Measurements from ENCODE around the gene CCDC73. TPM values are rescaled to one million over a fixed set of nuclear protein-coding genes. Genes with fewer than 3 reads are reported as not detected.

CCDC73 gene
- total and polyA plus RNA-seq, 7 donors: 0.01 TPM; not detected in 6

DNA sequence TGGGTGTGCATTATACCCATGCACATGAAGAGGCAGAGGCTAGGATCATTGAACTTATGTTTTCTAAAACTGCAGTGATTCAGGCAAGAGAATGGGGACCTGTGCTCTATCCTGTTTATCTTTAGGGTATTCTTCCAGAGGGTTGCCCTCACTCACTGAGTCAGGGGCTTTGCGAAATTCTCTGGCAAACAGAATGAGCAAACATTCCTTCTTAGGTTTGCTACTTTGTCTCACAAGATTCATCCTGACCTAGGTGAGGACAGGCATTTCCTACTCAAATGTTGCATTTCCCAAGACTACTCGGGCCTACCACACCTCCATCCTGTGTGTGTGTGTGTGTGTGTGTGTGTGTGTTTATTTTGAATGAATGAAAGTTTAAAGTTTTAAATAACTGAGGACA is 213.5 kb downstream of the CCDC73 start:
- WGBS, 3 donors: 72 to 77% (median 75%) methylated on average over 2 of the region's 2 CpGs
- Histone ChIP-seq H3K4me3 (no peak overlapping the region), H3K9me3 (no peaks in the 10 kb centered on the region), H3K27ac (no peak overlapping the region), H3K36me3 (ENCODE audit: insufficient read depth in 1 of 2, low read depth in 1 of 2) (no peaks in the 10 kb centered on the region), H3K4me1 (peaks cover 9% of the 10 kb centered on the region), H3K27me3 (ENCODE audit: insufficient read depth in 3 of 3, low read length in 2 of 3) (no peaks in the 10 kb centered on the region)
- TF ChIP-seq, protein P1, sequence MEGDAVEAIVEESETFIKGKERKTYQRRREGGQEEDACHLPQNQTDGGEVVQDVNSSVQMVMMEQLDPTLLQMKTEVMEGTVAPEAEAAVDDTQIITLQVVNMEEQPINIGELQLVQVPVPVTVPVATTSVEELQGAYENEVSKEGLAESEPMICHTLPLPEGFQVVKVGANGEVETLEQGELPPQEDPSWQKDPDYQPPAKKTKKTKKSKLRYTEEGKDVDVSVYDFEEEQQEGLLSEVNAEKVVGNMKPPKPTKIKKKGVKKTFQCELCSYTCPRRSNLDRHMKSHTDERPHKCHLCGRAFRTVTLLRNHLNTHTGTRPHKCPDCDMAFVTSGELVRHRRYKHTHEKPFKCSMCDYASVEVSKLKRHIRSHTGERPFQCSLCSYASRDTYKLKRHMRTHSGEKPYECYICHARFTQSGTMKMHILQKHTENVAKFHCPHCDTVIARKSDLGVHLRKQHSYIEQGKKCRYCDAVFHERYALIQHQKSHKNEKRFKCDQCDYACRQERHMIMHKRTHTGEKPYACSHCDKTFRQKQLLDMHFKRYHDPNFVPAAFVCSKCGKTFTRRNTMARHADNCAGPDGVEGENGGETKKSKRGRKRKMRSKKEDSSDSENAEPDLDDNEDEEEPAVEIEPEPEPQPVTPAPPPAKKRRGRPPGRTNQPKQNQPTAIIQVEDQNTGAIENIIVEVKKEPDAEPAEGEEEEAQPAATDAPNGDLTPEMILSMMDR (IDR thresholded peaks at IDR 0.05): no peak
- intact Hi-C loops (cut with DNase I): loop anchor here (5.0 to 10.0 kb wide), 2 partner anchors 314 to 1311 kb away; partner anchors contain the start of genes LMO2 (in 1 of the 2) and QSER1 (in 1 of the 2)
- DNase-seq: no peak
- ATAC-seq: no peak

DNA sequence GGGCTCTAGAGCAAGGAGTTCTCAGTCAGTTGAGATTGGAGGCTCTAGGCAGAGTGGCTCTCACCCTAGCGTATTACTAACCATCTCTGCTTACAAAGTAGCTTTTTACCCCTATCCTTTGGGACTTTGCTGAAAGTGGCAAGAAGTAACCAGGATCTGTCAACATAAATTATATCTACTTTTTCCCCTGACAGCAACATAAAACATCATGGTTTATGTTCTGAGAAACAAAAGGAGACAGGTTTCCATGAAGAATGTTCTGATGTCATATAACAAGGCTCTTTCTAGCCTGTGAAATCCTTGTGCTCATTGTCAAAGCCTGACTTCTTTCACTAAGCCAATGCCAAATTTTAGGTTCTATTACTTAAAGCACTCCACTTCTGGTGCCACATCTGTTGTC is 218.0 kb downstream of the CCDC73 start:
- TF ChIP-seq, protein P1 (IDR thresholded peaks at IDR 0.05): no peak
- Histone ChIP-seq H3K27ac (no peak overlapping the region), H3K4me3 (no peak overlapping the region), H3K27me3 (ENCODE audit: insufficient read depth in 3 of 3, low read length in 2 of 3) (peaks cover 0 to 9% (median 2%) of the 10 kb centered on the region in 3 donors), H3K4me1 (no peaks in the 10 kb centered on the region), H3K9me3 (no peaks in the 10 kb centered on the region), H3K36me3 (ENCODE audit: insufficient read depth in 1 of 2, low read depth in 1 of 2) (no peaks in the 10 kb centered on the region)
- intact Hi-C loops (cut with DNase I): no loop called here
- DNase-seq: no peak
- no peak for ATAC-seq
- 77 to 90% (median 84%) methylated on average over 1 of the region's 1 CpG for WGBS, 3 donors

DNA sequence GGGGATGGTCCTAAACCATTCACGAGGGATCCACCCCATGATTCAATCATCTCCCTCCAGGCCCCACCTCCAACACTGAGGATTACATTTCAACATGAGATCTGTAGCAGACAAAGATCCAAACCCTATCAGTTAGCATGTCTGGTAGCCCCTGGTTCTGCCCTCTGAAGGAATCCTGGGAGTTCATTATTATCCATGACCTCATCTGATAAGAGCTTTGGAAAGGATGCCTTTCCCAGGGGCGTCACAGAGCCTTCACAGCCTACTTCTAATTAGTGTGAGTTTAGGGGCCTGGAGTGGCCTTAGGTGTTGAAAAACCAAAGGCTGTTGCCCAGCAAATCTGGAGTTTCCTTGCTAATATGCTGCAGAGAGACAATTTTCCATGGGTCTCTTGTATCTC is 219.4 kb downstream of the CCDC73 start:
- WGBS, 3 donors: 39 to 59% (median 52%) methylated on average over 2 of the region's 2 CpGs
- DNase-seq: no peak
- Histone ChIP-seq H3K27ac (no peak overlapping the region), H3K9me3 (no peaks in the 10 kb centered on the region), H3K4me3 (no peak overlapping the region), H3K4me1 (no peaks in the 10 kb centered on the region), H3K27me3 (ENCODE audit: insufficient read depth in 3 of 3, low read length in 2 of 3) (peaks cover 0 to 18% (median 2%) of the 10 kb centered on the region in 3 donors), H3K36me3 (ENCODE audit: insufficient read depth in 1 of 2, low read depth in 1 of 2) (no peaks in the 10 kb centered on the region)
- intact Hi-C loops (cut with DNase I): no loop called here
- no peak for ATAC-seq
- TF ChIP-seq, protein P1 (IDR thresholded peaks at IDR 0.05): no peak

DNA sequence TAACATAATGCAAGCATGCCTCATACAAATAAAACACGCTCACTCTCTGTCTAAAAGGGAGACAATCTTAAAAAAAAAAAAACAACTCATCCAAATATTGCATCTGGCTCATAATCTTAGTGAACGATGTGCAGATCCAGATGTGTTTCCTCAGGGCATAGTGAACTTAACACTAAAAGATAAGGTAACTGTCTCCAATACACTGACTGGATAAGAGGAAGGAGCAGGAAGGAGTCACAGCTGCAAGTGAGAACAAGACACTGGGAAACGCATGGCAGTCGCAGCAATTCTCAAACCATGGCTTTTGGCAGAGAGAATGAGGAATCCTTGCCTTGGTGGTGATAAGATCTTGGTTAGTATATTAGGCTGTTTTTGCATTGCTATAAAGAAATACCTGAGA is 220.0 kb downstream of the CCDC73 start:
- H3K9me3 ChIP-seq: no peaks in the 10 kb centered on the region
- intact Hi-C loops (cut with DNase I): no loop called here
- no peaks in the 10 kb centered on the region for H3K4me1 ChIP-seq
- H3K27ac ChIP-seq: no peak overlapping the region
- H3K36me3 ChIP-seq (ENCODE audit: insufficient read depth in 1 of 2, low read depth in 1 of 2): no peaks in the 10 kb centered on the region
- peaks cover 0 to 18% (median 2%) of the 10 kb centered on the region in 3 donors for H3K27me3 ChIP-seq (ENCODE audit: insufficient read depth in 3 of 3, low read length in 2 of 3)
- TF ChIP-seq, protein P1 (IDR thresholded peaks at IDR 0.05): no peak
- ATAC-seq: no peak
- WGBS, 3 donors: 77 to 82% (median 77%) methylated on average over 4 of the region's 4 CpGs
- DNase-seq: no peak
- H3K4me3 ChIP-seq: no peak overlapping the region

DNA sequence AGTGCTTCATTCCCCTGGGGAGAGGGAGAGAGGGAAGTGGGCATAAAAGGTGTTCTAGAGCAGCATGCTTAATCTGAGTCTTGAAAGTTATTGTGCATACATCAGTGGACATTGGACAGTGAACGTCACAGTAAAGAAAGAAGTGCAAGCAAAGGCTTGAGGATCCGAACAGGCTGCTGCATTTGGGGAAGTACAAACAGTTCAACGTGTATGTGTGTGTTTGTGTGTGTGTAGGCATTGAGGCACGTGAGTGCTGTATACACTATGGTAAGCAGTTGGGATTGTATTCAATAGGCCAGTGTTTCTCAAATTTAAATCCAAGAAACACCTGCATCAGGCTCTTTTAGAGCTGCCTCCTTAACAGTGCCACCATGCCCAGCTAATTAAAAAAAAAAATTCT is 221.2 kb downstream of the CCDC73 start:
- TF ChIP-seq, protein P1 (IDR thresholded peaks at IDR 0.05): no peak
- WGBS, 3 donors: 79 to 86% (median 82%) methylated on average over 4 of the region's 4 CpGs
- no peaks in the 10 kb centered on the region for H3K36me3 ChIP-seq (ENCODE audit: insufficient read depth in 1 of 2, low read depth in 1 of 2)
- peaks cover 0 to 18% (median 2%) of the 10 kb centered on the region in 3 donors for H3K27me3 ChIP-seq (ENCODE audit: insufficient read depth in 3 of 3, low read length in 2 of 3)
- no peaks in the 10 kb centered on the region for H3K4me1 ChIP-seq
- intact Hi-C loops (cut with DNase I): no loop called here
- no peak overlapping the region for H3K4me3 ChIP-seq
- no peak overlapping the region for H3K27ac ChIP-seq
- no peak for ATAC-seq
- DNase-seq: no peak
- H3K9me3 ChIP-seq: no peaks in the 10 kb centered on the region

All from psoas muscle (tissue), 8 donors.